ACC112 (cell line): ENCODE data around the gene BABAM1.

Experiments used
- H2AFZ ChIP-seq: fragments of 200-600 bp; sonication (generic); one replicate; pipeline ENCODE4 v1.6.0; 2017; ENCODE audit warnings: antibody characterized with exemption, low read length; ENCODE audit not compliant: unreplicated experiment
- H3K27ac ChIP-seq: fragments of 200-600 bp; sonication (generic); 2 replicates; pipeline ENCODE4 v1.5.1; 2014; ENCODE audit warnings: low read depth, mild to moderate bottlenecking, antibody characterized with exemption, low read length, moderate library complexity
- H3K27me3 ChIP-seq: fragments of 200-600 bp; sonication (generic); 2 replicates; pipeline ENCODE4 v1.6.1; 2014; ENCODE audit warnings: mild to moderate bottlenecking, antibody characterized with exemption, low read length, moderate library complexity, mixed read lengths; ENCODE audit not compliant: insufficient read depth
- H3K36me3 ChIP-seq: fragments of 200-600 bp; sonication (generic); 2 replicates; pipeline ENCODE4 v1.6.1; 2016; ENCODE audit warnings: mild to moderate bottlenecking, antibody characterized with exemption, low read length, moderate library complexity, mixed read lengths; ENCODE audit not compliant: insufficient read depth
- H3K4me1 ChIP-seq: fragments of 200-600 bp; sonication (generic); one replicate; pipeline ENCODE4 v1.6.1; 2016; ENCODE audit warnings: low read length, mixed read lengths; ENCODE audit not compliant: insufficient read depth, unreplicated experiment, control insufficient read depth
- H3K4me3 ChIP-seq: fragments of 200-600 bp; sonication (generic); 2 replicates; pipeline ENCODE4 v1.5.1; 2014; ENCODE audit warnings: mild to moderate bottlenecking, low read depth, low read length
- H3K79me2 ChIP-seq: fragments of 200-600 bp; sonication (generic); one replicate; pipeline ENCODE4 v1.6.0; 2016; ENCODE audit warnings: low read length; ENCODE audit not compliant: control insufficient read depth, unreplicated experiment, insufficient read depth

BABAM1 gene

GRCh38 chr19:17243830-17244617 lies 23.2 kb upstream of the BABAM1 start:
- Histone ChIP-seq H2AFZ (peak overlapping the region; percentile 55), H3K27ac (no peak overlapping the region), H3K79me2 (peaks cover 30% of the 10 kb centered on the region), H3K27me3 (no peaks in the 10 kb centered on the region), H3K4me3 (peak overlapping the region; percentile 90), H3K4me1 (peaks cover 11% of the 10 kb centered on the region), H3K36me3 (no peaks in the 10 kb centered on the region)

GRCh38 chr19:17244618-17245534 lies 22.4 kb upstream of the BABAM1 start:
- Histone ChIP-seq H2AFZ (no peak overlapping the region), H3K4me1 (peaks cover 11% of the 10 kb centered on the region)

GRCh38 chr19:17245535-17245984 lies 21.7 kb upstream of the BABAM1 start, which contains the start of gene NR2F6:
NR2F6 (minus strand) TSS chr19:17245919; CDS start chr19:17245220, 699 bp downstream.
- Histone ChIP-seq H3K4me1 (peaks cover 11% of the 10 kb centered on the region), H3K79me2 (peaks cover 30% of the 10 kb centered on the region), H3K4me3 (peak within 1 kb of the TSS; percentile 90), H3K27ac (no peak within 1 kb of the TSS), H2AFZ (peak within 1 kb of the TSS; percentile 60), H3K36me3 (no peaks in the 10 kb centered on the region), H3K27me3 (no peaks in the 10 kb centered on the region)

More at GRCh38 chr19:17244618-17245534, 22.4 kb upstream of the BABAM1 start:
- Histone ChIP-seq H3K27me3 (no peaks in the 10 kb centered on the region), H3K4me3 (peak overlapping the region; percentile 90), H3K36me3 (no peaks in the 10 kb centered on the region), H3K27ac (no peak overlapping the region), H3K79me2 (peaks cover 30% of the 10 kb centered on the region)

- Histone ChIP-seq H3K36me3 (no peaks in the 10 kb centered on the region), H3K4me1 (peaks cover 11% of the 10 kb centered on the region), H3K4me3 (peak overlapping the region; percentile 63; the same call in 1 of the 2 replicates), H2AFZ (no peak overlapping the region), H3K27ac (no peak overlapping the region), H3K27me3 (no peaks in the 10 kb centered on the region), H3K79me2 (peaks cover 26% of the 10 kb centered on the region)
These were observed 20.4 kb upstream of the BABAM1 start for GRCh38 chr19:17246681-17247425.

GRCh38 chr19:17248011-17248776 lies 19.0 kb upstream of the BABAM1 start:
- Histone ChIP-seq H3K27ac (no peak overlapping the region), H3K36me3 (no peaks in the 10 kb centered on the region), H3K4me1 (peaks cover 11% of the 10 kb centered on the region), H3K79me2 (peaks cover 19% of the 10 kb centered on the region), H3K27me3 (no peaks in the 10 kb centered on the region), H3K4me3 (no peak overlapping the region), H2AFZ (no peak overlapping the region)

- Histone ChIP-seq H3K4me3 (no peak overlapping the region), H3K4me1 (peaks cover 11% of the 10 kb centered on the region), H3K27ac (no peak overlapping the region), H3K79me2 (peaks cover under 1% of the 10 kb centered on the region), H3K27me3 (no peaks in the 10 kb centered on the region), H2AFZ (no peak overlapping the region), H3K36me3 (no peaks in the 10 kb centered on the region)
These were observed 17.2 kb upstream of the BABAM1 start for GRCh38 chr19:17249887-17250548.

- Histone ChIP-seq H3K36me3 (no peaks in the 10 kb centered on the region), H3K79me2 (no peaks in the 10 kb centered on the region), H3K27me3 (no peaks in the 10 kb centered on the region), H2AFZ (no peak overlapping the region), H3K27ac (no peak overlapping the region), H3K4me1 (no peaks in the 10 kb centered on the region), H3K4me3 (no peak overlapping the region)
These were observed 12.6 kb upstream of the BABAM1 start for GRCh38 chr19:17254636-17255035.

- Histone ChIP-seq H3K36me3 (no peaks in the 10 kb centered on the region), H3K27me3 (no peaks in the 10 kb centered on the region), H3K79me2 (no peaks in the 10 kb centered on the region), H2AFZ (no peak overlapping the region), H3K27ac (no peak overlapping the region), H3K4me1 (no peaks in the 10 kb centered on the region), H3K4me3 (no peak overlapping the region)
These were observed 12.1 kb upstream of the BABAM1 start for GRCh38 chr19:17255150-17255621.

GRCh38 chr19:17256130-17256529 lies 11.1 kb upstream of the BABAM1 start:
- Histone ChIP-seq H3K4me3 (no peak overlapping the region), H3K27me3 (no peaks in the 10 kb centered on the region), H3K79me2 (no peaks in the 10 kb centered on the region), H2AFZ (no peak overlapping the region), H3K4me1 (no peaks in the 10 kb centered on the region), H3K27ac (no peak overlapping the region), H3K36me3 (no peaks in the 10 kb centered on the region)
